NB4 (cell line): ENCODE measurements around the gene TTPAL.

Experiments used
- CTCF ChIP-seq: IDR thresholded peaks from one replicate; pipeline ENCODE4 v1.5.1; 2012; ENCODE audit warnings: low read depth, low read length
- MAX ChIP-seq: IDR thresholded peaks from 2 replicates; pipeline ENCODE4 v1.6.1; 2011; ENCODE audit warnings: low read depth, low read length
- MYC ChIP-seq: IDR thresholded peaks from 2 replicates; pipeline ENCODE4 v1.6.1; 2011; ENCODE audit warnings: low read depth, low read length
- POLR2A ChIP-seq: IDR thresholded peaks from 2 replicates; pipeline ENCODE4 v1.6.1; 2011; ENCODE audit warnings: mild to moderate bottlenecking; ENCODE audit not compliant: insufficient read length; ENCODE audit errors: extremely low read depth

- no peak for TF ChIP-seq CTCF
- TF ChIP-seq POLR2A = no peak
- no peak for TF ChIP-seq MAX
- no peak for TF ChIP-seq MYC
These were observed 341 bp upstream of the TTPAL start for GRCh38 chr20:44475372-44475693.
